Esophagus squamous epithelium (tissue), 4 donors: ENCODE data around the gene CA14.

ENCODE experiments used
- CTCF ChIP-seq, 6 experiments: fragments of 450-650 bp in 4 of 6; fragments of 200-600 bp in 2 of 6; sonication (generic) in 2 of 6; IDR thresholded peaks; one replicate each; pipeline ENCODE4 v1.5.1; 2016 to 2019; ENCODE audit warnings: antibody characterized with exemption in 6 of 6, mild to moderate bottlenecking in 4 of 6, moderate library complexity in 4 of 6
- POLR2A ChIP-seq, 4 donors: fragments of 450-650 bp; IDR thresholded peaks; one replicate each; pipeline ENCODE4 v1.6.1; 2017; ENCODE audit warnings: antibody characterized with exemption in 4 of 4, mild to moderate bottlenecking in 4 of 4, moderate library complexity in 3 of 4

- no peak for TF ChIP-seq CTCF (IDR thresholded peaks at IDR 0.05)
- TF ChIP-seq POLR2A (IDR thresholded peaks at IDR 0.05): no peak
Measured at GRCh38 chr1:150234309-150234565, 23.3 kb upstream of the CA14 start.
